Neural progenitor cell (in vitro differentiated cells): Measurements from ENCODE around the gene TMEM109. TPM values are rescaled to one million over a fixed set of nuclear protein-coding genes. Genes with fewer than 3 reads are reported as not detected.

ENCODE experiments used
- DNase-seq: peaks from one replicate; pipeline ENCODE4 v3.0.0-alpha.2; 2016; ENCODE audit warnings: low spot score
- H2AFZ ChIP-seq: fragments of 200-600 bp; sonication (generic); replicated peaks from 2 replicates; pipeline ENCODE4 v1.6.1; 2016; ENCODE audit warnings: antibody characterized with exemption
- H3F3A ChIP-seq: fragments of 200-600 bp; sonication (generic); 2 replicates; pipeline ENCODE4 v1.6.1; 2016; ENCODE audit warnings: antibody characterized with exemption, low read depth
- H3K27ac ChIP-seq: fragments of 200-600 bp; sonication (generic); 2 replicates; pipeline ENCODE4 v1.5.1; 2016; ENCODE audit warnings: mild to moderate bottlenecking
- H3K27me3 ChIP-seq: fragments of 200-600 bp; sonication (generic); 2 replicates; pipeline ENCODE4 v1.6.1; 2016; ENCODE audit warnings: mild to moderate bottlenecking, moderate library complexity
- H3K36me3 ChIP-seq: fragments of 200-600 bp; sonication (generic); 2 replicates; pipeline ENCODE4 v1.5.1; 2016
- H3K4me1 ChIP-seq: fragments of 200-600 bp; sonication (generic); 2 replicates; pipeline ENCODE4 v1.6.1; 2016; ENCODE audit warnings: mixed run types
- H3K4me2 ChIP-seq: fragments of 200-600 bp; sonication (generic); 2 replicates; pipeline ENCODE4 v1.6.1; 2016
- H3K4me3 ChIP-seq: fragments of 200-600 bp; sonication (generic); 2 replicates; pipeline ENCODE4 v1.5.1; 2016
- H3K79me2 ChIP-seq: fragments of 200-600 bp; sonication (generic); 2 replicates; pipeline ENCODE4 v1.6.1; 2016; ENCODE audit warnings: low read depth
- H3K9ac ChIP-seq: fragments of 200-600 bp; sonication (generic); 2 replicates; pipeline ENCODE4 v1.6.1; 2016
- H3K9me3 ChIP-seq: fragments of 200-600 bp; sonication (generic); 2 replicates; pipeline ENCODE4 v1.5.1; 2016; ENCODE audit warnings: low read depth
- H4K20me1 ChIP-seq: fragments of 200-600 bp; sonication (generic); 2 replicates; pipeline ENCODE4 v1.6.1; 2016; ENCODE audit warnings: low read depth
- H3K27ac Mint-ChIP-seq: 3 replicates; pipeline ENCODE4 v1.8.0; 2021; ENCODE audit warnings: mixed read lengths
- H3K27me3 Mint-ChIP-seq: 2 replicates; pipeline ENCODE4 v1.8.0; 2022; ENCODE audit warnings: low read depth, mild to moderate bottlenecking, inconsistent platforms, moderate library complexity, mixed read lengths; ENCODE audit not compliant: insufficient read depth
- H3K36me3 Mint-ChIP-seq: 3 replicates; pipeline ENCODE4 v1.8.0; 2021; ENCODE audit warnings: mixed read lengths
- H3K4me1 Mint-ChIP-seq: 3 replicates; pipeline ENCODE4 v1.8.0; 2021; ENCODE audit warnings: mixed read lengths
- H3K4me3 Mint-ChIP-seq: 3 replicates; pipeline ENCODE4 v1.8.0; 2021; ENCODE audit warnings: mild to moderate bottlenecking, moderate library complexity, mixed read lengths
- H3K9me3 Mint-ChIP-seq: 3 replicates; pipeline ENCODE4 v1.8.0; 2020; ENCODE audit warnings: mixed read lengths
- CTCF ChIP-seq: fragments of 200-600 bp; sonication (generic); IDR thresholded peaks from 2 replicates; pipeline ENCODE4 v1.5.1; 2017; ENCODE audit warnings: antibody characterized with exemption, mild to moderate bottlenecking
- EZH2 ChIP-seq: fragments of 200-600 bp; sonication (generic); IDR thresholded peaks from 2 replicates; pipeline ENCODE4 v1.6.1; 2017; ENCODE audit warnings: antibody characterized with exemption, mild to moderate bottlenecking, moderate library complexity
- EZH2phosphoT487 ChIP-seq: fragments of 200-600 bp; sonication (generic); IDR thresholded peaks from 2 replicates; pipeline ENCODE4 v1.6.1; 2017; ENCODE audit warnings: antibody characterized with exemption
- total RNA-seq: library from RNA; depleted of rRNA; stranded (reverse); fragments of >200 nt; gene quantifications from 2 replicates; pipeline ENCODE4 v1.2.3, GENCODE V29; 2015; ENCODE audit warnings: low replicate concordance

The TMEM109 gene
- total RNA-seq, 1 donor from 2014 or later = 22.4 TPM

- Histone ChIP-seq H3K79me2 (peaks cover 8% of the 10 kb centered on the region), H3K27me3 (peaks cover 49% of the 10 kb centered on the region), H3K27ac (no peak overlapping the region), H3K9ac (no peak overlapping the region), H3K9me3 (no peaks in the 10 kb centered on the region), H3K4me1 (peaks cover 16% of the 10 kb centered on the region), H4K20me1 (peaks cover 13% of the 10 kb centered on the region), H3F3A (peaks cover 27% of the 10 kb centered on the region), H2AFZ (no peak overlapping the region), H3K4me3 (no peak overlapping the region), H3K36me3 (no peaks in the 10 kb centered on the region), H3K4me2 (no peak overlapping the region)
- H3K36me3 Mint-ChIP-seq = no peaks in the 10 kb centered on the region
- no peak for DNase-seq
- H3K9me3 Mint-ChIP-seq = peaks cover 2% of the 10 kb centered on the region
- peaks cover 46% of the 10 kb centered on the region for H3K4me1 Mint-ChIP-seq
- no peak overlapping the region for H3K4me3 Mint-ChIP-seq
- no peak for TF ChIP-seq EZH2phosphoT487
- TF ChIP-seq EZH2 = no peak
- TF ChIP-seq CTCF = no peak
- H3K27me3 Mint-ChIP-seq = peaks cover 14% of the 10 kb centered on the region
- no peak overlapping the region for H3K27ac Mint-ChIP-seq
These were observed 3.7 kb upstream of the TMEM109 start for GRCh38 chr11:60910281-60910687.

- peaks cover 5% of the 10 kb centered on the region for H3K79me2 ChIP-seq
- H3K4me1 ChIP-seq = peaks cover 17% of the 10 kb centered on the region
- H3K4me3 ChIP-seq = no peak overlapping the region
- no peak for DNase-seq
- no peak overlapping the region for H3K27ac ChIP-seq
- H3K4me2 ChIP-seq = no peak overlapping the region
- peaks cover 49% of the 10 kb centered on the region for H3K27me3 ChIP-seq
- H3K36me3 ChIP-seq = no peaks in the 10 kb centered on the region
- TF ChIP-seq CTCF = no peak
- no peak for TF ChIP-seq EZH2phosphoT487
- TF ChIP-seq EZH2 = no peak
- H3K4me3 Mint-ChIP-seq = peak overlapping the region; percentile 40
- H3F3A ChIP-seq = peaks cover 29% of the 10 kb centered on the region
- H3K27me3 Mint-ChIP-seq = peaks cover 15% of the 10 kb centered on the region
- peaks cover 47% of the 10 kb centered on the region for H3K4me1 Mint-ChIP-seq
- peaks cover 2% of the 10 kb centered on the region for H3K9me3 Mint-ChIP-seq
- H2AFZ ChIP-seq = no peak overlapping the region
- no peaks in the 10 kb centered on the region for H3K9me3 ChIP-seq
- H4K20me1 ChIP-seq = peaks cover 8% of the 10 kb centered on the region
- H3K27ac Mint-ChIP-seq = peak overlapping the region; percentile 17
- no peaks in the 10 kb centered on the region for H3K36me3 Mint-ChIP-seq
- H3K9ac ChIP-seq = no peak overlapping the region
These were observed 3.1 kb upstream of the TMEM109 start for GRCh38 chr11:60910711-60911380.

GRCh38 chr11:60912223-60912850 is 1.6 kb upstream of the TMEM109 start:
- Histone ChIP-seq H3K27me3 (peaks cover 45% of the 10 kb centered on the region), H3K4me2 (peak overlapping the region; percentile 4), H3K27ac (no peak overlapping the region), H4K20me1 (peaks cover 11% of the 10 kb centered on the region), H3K4me3 (no peak overlapping the region), H2AFZ (peak overlapping the region; percentile 97), H3K79me2 (peaks cover 17% of the 10 kb centered on the region), H3K4me1 (peaks cover 19% of the 10 kb centered on the region), H3K9ac (no peak overlapping the region), H3K9me3 (no peaks in the 10 kb centered on the region), H3F3A (peaks cover 31% of the 10 kb centered on the region), H3K36me3 (no peaks in the 10 kb centered on the region)
- TF ChIP-seq EZH2 = no peak
- TF ChIP-seq EZH2phosphoT487 = no peak
- no peak for TF ChIP-seq CTCF
- H3K27me3 Mint-ChIP-seq = peaks cover 15% of the 10 kb centered on the region
- peak overlapping the region; percentile 96 for H3K27ac Mint-ChIP-seq
- peaks cover 52% of the 10 kb centered on the region for H3K4me1 Mint-ChIP-seq
- DNase-seq = peak; percentile 69
- H3K4me3 Mint-ChIP-seq = peak overlapping the region; percentile 98
- peaks cover 1% of the 10 kb centered on the region for H3K36me3 Mint-ChIP-seq
- peaks cover 2% of the 10 kb centered on the region for H3K9me3 Mint-ChIP-seq
